ENCODE data around the gene DHX9.

DNA sequence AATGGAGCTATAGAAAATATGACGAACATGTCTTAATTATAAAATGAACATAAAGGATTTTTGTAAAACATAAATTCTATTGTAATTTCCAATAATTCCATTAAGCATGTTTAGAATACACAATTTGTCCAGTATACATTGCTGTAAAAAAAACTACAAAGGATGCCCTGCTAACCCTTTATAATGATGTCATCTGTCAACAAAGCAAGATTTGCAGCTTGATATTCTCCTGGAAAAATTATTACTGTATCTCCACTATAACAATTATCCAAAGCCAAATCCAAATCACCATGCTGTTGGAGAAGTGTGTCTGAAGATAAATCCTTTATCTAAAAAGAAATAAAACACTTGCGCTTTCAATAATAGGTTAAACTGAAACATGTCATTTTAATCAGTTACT is 66.2 kb downstream of the DHX9 start:
- TF ChIP-seq, protein P1, sequence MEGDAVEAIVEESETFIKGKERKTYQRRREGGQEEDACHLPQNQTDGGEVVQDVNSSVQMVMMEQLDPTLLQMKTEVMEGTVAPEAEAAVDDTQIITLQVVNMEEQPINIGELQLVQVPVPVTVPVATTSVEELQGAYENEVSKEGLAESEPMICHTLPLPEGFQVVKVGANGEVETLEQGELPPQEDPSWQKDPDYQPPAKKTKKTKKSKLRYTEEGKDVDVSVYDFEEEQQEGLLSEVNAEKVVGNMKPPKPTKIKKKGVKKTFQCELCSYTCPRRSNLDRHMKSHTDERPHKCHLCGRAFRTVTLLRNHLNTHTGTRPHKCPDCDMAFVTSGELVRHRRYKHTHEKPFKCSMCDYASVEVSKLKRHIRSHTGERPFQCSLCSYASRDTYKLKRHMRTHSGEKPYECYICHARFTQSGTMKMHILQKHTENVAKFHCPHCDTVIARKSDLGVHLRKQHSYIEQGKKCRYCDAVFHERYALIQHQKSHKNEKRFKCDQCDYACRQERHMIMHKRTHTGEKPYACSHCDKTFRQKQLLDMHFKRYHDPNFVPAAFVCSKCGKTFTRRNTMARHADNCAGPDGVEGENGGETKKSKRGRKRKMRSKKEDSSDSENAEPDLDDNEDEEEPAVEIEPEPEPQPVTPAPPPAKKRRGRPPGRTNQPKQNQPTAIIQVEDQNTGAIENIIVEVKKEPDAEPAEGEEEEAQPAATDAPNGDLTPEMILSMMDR (IDR thresholded peaks at IDR 0.05), result no peak
- TF ChIP-seq POLR2A (IDR thresholded peaks at IDR 0.05), result no peak

Data from thyroid gland (tissue), 4 donors.